Nephron progenitor cell (in vitro differentiated cells): ENCODE measurements around the gene SEPTIN11.

Source experiments
- DNase-seq: peaks from one replicate; pipeline ENCODE4 v3.0.0; 2021
- H3K27ac Mint-ChIP-seq: 2 replicates; pipeline ENCODE4 v1.8.0; 2021; ENCODE audit warnings: mild to moderate bottlenecking, moderate library complexity, mixed read lengths
- H3K27me3 Mint-ChIP-seq: 2 replicates; pipeline ENCODE4 v1.8.0; 2021; ENCODE audit warnings: mild to moderate bottlenecking, low read depth, mixed read lengths; ENCODE audit not compliant: poor library complexity
- H3K36me3 Mint-ChIP-seq: 2 replicates; pipeline ENCODE4 v1.8.0; 2021; ENCODE audit warnings: low read depth, mixed read lengths
- H3K4me1 Mint-ChIP-seq: 2 replicates; pipeline ENCODE4 v1.8.0; 2021; ENCODE audit warnings: mixed read lengths
- H3K4me3 Mint-ChIP-seq: 2 replicates; pipeline ENCODE4 v1.8.0; 2021; ENCODE audit warnings: mild to moderate bottlenecking, moderate library complexity, mixed read lengths
- H3K9me3 Mint-ChIP-seq: 2 replicates; pipeline ENCODE4 v1.8.0; 2021; ENCODE audit warnings: mild to moderate bottlenecking, moderate library complexity, mixed read lengths
- TF ChIP-seq, protein P1 (sequence below): fragments of 200-600 bp; sonication (generic); IDR thresholded peaks from 2 replicates; pipeline ENCODE4 v1.5.0; 2021; ENCODE audit warnings: antibody characterized with exemption

Gene SEPTIN11

DNA sequence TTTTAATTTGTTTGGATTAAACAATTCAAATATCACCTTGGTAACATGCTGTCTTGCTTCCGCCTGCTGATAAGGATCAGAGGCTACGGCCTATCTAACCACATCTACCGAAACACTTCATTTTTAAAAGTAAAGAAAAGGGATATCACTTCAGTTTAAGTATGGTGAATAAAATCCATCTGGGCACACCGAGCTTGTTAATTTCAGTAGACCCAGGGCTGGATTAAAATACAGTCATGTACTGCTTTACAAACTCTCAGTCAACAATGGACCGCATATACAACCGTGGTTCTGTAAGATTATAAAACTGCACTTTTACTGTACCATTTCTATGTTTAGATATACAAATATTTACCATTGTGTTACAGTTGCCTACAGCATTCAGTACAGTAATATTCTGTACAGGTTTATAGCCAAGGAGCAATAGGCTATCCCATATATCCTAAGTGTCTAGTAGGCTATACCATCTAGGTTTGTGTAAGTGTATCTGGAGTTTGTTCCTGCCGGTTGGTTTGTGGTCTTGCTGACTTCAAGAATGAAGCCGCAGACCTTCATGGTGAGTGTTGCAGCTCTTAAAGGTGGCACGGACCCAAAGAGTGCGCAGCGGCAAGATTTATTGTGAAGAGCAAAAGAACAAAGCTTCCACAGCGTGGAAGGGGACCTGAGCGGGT is 40.0 kb downstream of the SEPTIN11 start:
- Mint-ChIP-seq H3K36me3 (peaks cover 74% of the 10 kb centered on the region), H3K4me1 (peaks cover 53% of the 10 kb centered on the region), H3K27ac (no peak overlapping the region), H3K27me3 (no peaks in the 10 kb centered on the region), H3K4me3 (no peak overlapping the region), H3K9me3 (peaks cover 17% of the 10 kb centered on the region)
- no peak for DNase-seq
- TF ChIP-seq, protein P1, sequence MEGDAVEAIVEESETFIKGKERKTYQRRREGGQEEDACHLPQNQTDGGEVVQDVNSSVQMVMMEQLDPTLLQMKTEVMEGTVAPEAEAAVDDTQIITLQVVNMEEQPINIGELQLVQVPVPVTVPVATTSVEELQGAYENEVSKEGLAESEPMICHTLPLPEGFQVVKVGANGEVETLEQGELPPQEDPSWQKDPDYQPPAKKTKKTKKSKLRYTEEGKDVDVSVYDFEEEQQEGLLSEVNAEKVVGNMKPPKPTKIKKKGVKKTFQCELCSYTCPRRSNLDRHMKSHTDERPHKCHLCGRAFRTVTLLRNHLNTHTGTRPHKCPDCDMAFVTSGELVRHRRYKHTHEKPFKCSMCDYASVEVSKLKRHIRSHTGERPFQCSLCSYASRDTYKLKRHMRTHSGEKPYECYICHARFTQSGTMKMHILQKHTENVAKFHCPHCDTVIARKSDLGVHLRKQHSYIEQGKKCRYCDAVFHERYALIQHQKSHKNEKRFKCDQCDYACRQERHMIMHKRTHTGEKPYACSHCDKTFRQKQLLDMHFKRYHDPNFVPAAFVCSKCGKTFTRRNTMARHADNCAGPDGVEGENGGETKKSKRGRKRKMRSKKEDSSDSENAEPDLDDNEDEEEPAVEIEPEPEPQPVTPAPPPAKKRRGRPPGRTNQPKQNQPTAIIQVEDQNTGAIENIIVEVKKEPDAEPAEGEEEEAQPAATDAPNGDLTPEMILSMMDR, result no peak

DNA sequence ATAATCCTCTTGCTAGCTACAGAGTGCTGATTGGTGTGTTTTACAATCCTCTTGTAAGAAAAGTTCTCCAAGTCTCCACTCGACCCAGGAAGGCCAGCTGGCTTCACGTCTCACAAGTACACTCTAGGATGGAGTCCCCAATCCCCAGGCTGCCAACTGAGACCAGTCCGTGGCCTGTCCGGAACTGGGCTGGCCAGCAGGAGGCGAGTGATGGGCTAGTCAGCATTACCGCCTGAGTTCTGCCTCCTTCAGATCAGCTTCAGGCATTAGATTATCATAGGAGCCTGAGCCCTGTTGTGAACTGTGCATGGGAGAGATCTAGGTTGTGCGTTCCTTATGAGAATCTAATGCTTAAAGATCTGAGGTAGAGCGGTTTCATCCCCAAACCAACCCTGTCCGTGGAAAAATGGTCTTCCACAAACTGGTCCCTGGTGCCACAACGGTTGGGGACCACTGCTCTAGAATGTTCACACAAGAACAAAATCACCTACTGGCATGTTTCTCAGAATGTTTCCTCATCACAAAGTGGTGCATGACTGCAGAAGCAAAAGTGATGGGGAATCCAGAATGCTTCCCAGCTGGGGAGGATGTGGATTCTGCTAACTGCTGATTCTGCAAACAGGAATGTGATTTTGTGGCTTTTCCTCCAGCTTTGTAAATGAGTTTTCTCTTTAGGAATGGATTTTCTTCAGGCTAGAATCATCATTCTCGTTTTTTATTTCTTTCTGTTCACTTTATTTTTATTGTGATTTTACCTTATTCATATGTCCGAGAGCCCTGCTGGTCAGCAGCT is 40.9 kb downstream of the SEPTIN11 start:
- no peak overlapping the region for H3K4me3 Mint-ChIP-seq
- TF ChIP-seq, protein P1, result no peak
- H3K4me1 Mint-ChIP-seq, result peaks cover 46% of the 10 kb centered on the region
- no peaks in the 10 kb centered on the region for H3K27me3 Mint-ChIP-seq
- H3K36me3 Mint-ChIP-seq, result peaks cover 75% of the 10 kb centered on the region
- no peak overlapping the region for H3K27ac Mint-ChIP-seq
- H3K9me3 Mint-ChIP-seq, result peaks cover 17% of the 10 kb centered on the region
- no peak for DNase-seq

DNA sequence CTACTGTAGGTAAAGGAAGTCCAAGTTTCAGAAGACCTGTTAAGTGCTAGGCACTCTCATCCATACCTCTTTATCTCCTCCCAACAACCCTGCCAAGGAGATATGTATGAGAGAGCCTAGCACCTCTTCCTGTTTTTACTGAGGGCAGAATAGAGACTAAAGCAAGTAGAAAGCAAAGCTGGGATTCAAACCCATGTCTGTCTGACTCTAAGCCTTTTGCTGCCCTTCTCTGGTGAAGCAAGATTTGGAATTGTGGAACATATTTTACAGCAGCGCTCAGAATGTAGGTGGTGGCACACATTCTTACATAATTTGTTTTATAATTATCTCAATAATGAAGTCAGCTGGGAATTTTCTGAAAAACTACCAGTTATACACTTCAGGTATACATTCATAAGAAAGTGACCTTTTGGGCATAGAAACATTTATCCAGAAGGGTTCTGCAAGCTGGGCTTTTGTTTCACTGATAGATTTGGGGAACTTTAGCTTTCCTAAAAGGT is 41.7 kb downstream of the SEPTIN11 start:
- Mint-ChIP-seq H3K27ac (no peak overlapping the region), H3K36me3 (peaks cover 79% of the 10 kb centered on the region), H3K4me1 (peaks cover 46% of the 10 kb centered on the region), H3K9me3 (peaks cover 17% of the 10 kb centered on the region), H3K27me3 (no peaks in the 10 kb centered on the region), H3K4me3 (no peak overlapping the region)
- TF ChIP-seq, protein P1, result no peak
- DNase-seq, result no peak

DNA sequence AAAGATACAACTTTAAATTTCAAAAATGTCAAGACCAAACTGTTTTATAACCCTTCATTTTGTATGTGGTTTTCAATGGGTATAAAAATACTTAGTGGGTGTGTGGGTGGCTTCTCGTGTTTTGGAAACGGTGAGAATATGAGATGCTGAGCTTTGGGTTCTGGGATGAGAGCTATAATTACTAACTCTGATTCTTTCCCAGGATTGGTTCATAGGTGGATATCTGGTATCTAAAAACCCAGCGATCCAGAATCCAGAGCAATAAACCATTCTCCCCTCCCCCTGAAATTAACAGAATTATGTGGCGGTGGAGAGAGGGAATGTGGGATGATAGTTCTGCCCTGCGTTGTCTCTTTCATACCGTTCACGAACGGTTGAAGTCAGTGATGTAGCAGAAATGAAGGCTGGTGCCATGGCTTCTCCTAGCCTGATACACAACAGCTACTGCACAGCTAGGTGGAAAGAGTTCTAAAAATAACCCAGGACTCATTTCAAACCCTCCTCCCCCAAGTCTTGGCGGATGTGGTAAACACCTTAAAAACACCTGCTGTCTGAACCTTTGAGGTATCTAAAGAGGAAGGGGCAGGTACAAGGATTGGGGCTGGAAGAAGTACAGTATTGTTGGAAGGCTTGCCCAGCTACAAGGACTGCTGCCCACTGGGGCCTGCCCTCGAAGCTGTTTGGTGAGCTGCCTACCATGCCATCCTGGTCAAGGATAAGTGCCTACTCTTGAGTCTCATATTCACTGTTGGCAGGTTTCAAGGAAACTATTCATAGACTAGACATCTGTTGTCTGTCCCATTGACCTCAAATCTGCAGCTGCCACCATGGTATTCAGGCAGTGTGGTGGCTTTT is 44.5 kb downstream of the SEPTIN11 start:
- no peak overlapping the region for H3K27ac Mint-ChIP-seq
- no peaks in the 10 kb centered on the region for H3K27me3 Mint-ChIP-seq
- DNase-seq, result no peak
- peaks cover 26% of the 10 kb centered on the region for H3K9me3 Mint-ChIP-seq
- H3K4me3 Mint-ChIP-seq, result no peak overlapping the region
- TF ChIP-seq, protein P1, result no peak
- peaks cover 44% of the 10 kb centered on the region for H3K4me1 Mint-ChIP-seq
- peaks cover 86% of the 10 kb centered on the region for H3K36me3 Mint-ChIP-seq

DNA sequence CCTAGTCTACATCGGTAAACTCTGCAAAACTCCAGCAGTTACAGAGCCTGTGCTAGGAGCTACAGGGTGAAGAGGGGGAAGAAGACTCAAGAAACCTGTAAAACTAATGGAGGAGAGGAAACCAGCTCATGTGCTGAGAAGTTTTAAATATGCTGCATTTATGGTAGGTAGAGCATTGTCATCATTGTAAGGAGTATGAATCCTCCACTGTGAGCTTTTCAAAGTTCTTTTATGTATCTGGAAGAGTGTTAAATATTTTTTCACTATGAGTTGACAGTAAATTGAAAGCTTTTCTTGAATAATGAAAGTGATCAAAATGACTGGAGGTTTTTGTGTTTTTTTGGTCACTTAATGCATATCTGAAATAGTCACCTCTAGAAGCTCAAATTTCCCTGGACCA is 46.2 kb downstream of the SEPTIN11 start:
- no peak for DNase-seq
- no peak overlapping the region for H3K4me3 Mint-ChIP-seq
- TF ChIP-seq, protein P1, result no peak
- H3K4me1 Mint-ChIP-seq, result peaks cover 59% of the 10 kb centered on the region
- no peaks in the 10 kb centered on the region for H3K27me3 Mint-ChIP-seq
- peaks cover 86% of the 10 kb centered on the region for H3K36me3 Mint-ChIP-seq
- H3K27ac Mint-ChIP-seq, result peak overlapping the region; percentile 71
- H3K9me3 Mint-ChIP-seq, result peaks cover 14% of the 10 kb centered on the region
